ENCODE data around the gene HOXA11.

DNA sequence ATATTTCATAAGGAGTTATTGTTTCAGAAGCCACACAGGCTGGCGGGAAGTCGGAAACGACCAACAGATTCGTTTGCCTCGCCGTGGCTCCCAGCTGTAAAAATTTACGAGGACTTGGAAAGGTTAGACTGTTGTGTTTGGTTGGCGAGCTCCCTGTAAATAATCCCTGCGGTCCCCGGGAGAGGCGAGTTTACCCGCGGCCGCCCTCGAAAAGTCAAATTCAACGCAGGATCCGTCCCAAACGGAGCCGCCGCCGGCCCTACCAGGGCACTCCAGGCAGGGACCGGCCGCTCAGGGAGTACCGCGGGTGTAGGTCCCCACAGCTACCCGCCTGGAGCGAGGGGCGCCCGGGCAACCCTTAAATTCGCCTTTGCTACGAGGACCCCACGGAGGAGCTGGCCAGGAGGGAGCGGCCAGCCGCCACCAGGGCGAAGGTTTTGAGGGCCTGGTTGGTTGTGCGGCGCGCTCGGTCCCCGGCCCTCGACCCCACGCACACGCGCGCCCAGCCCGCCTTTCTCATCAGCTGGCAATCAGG, 19.0 kb downstream of the HOXA11 start:
- TF ChIP-seq, protein P1, sequence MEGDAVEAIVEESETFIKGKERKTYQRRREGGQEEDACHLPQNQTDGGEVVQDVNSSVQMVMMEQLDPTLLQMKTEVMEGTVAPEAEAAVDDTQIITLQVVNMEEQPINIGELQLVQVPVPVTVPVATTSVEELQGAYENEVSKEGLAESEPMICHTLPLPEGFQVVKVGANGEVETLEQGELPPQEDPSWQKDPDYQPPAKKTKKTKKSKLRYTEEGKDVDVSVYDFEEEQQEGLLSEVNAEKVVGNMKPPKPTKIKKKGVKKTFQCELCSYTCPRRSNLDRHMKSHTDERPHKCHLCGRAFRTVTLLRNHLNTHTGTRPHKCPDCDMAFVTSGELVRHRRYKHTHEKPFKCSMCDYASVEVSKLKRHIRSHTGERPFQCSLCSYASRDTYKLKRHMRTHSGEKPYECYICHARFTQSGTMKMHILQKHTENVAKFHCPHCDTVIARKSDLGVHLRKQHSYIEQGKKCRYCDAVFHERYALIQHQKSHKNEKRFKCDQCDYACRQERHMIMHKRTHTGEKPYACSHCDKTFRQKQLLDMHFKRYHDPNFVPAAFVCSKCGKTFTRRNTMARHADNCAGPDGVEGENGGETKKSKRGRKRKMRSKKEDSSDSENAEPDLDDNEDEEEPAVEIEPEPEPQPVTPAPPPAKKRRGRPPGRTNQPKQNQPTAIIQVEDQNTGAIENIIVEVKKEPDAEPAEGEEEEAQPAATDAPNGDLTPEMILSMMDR (IDR thresholded peaks at IDR 0.05; ENCODE audit: poor library complexity, severe bottlenecking): no peak
- TF ChIP-seq REST (IDR thresholded peaks at IDR 0.05; ENCODE audit: borderline replicate concordance) (no peak), RAD21 (conservative IDR thresholded peaks at IDR 0.05) (no peak), POLR2AphosphoS5 (IDR thresholded peaks at IDR 0.05) (no peak), EP300 (conservative IDR thresholded peaks at IDR 0.05; ENCODE audit: poor library complexity, severe bottlenecking) (no peak), EZH2 (IDR thresholded peaks at IDR 0.05; ENCODE audit: borderline replicate concordance, insufficient read depth, low read length, poor library complexity, severe bottlenecking) (no peak), MXI1 (conservative IDR thresholded peaks at IDR 0.05; ENCODE audit: poor library complexity, severe bottlenecking) (no peak), SMC3 (conservative IDR thresholded peaks at IDR 0.05; ENCODE audit: poor library complexity) (no peak), TAF1 (IDR thresholded peaks at IDR 0.05; ENCODE audit: low read depth) (no peak)
